ENCODE measurements around the gene C9orf152. TPM values are rescaled to one million over a fixed set of nuclear protein-coding genes. Genes with fewer than 3 reads are reported as not detected.
"Not testable (repeated sequence)": the region's sequence is repeated elsewhere in the genome, so short reads cannot be mapped to it uniquely, and the experiment has no call there.

C9orf152 gene
- total RNA-seq, 2 donors from 2014 or later: not detected

DNA sequence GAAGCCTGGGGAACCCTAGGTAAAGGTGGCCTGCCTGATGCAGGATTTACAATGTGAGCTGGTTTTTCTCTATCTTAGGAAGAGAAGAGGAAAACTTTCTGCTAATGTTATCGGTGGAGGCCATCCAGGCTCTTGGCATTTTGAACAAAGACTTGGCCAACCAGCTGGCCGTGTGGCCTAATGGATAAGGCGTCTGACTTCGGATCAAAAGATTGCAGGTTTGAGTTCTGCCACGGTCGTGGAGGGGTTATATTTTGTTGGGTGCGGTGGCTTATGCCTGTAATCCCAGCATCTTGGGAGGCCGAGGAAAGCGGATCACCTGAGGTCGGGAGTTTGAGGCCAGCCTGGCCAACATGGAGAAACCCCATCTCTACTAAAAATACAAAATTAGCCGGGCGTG lies 9.6 kb downstream of the C9orf152 start:
- no peak overlapping the region for H3K4me3 Mint-ChIP-seq
- no peaks in the 10 kb centered on the region for H3K9me3 Mint-ChIP-seq
- no peaks in the 10 kb centered on the region for H3K36me3 Mint-ChIP-seq (ENCODE audit: low read depth)
- no peak for ATAC-seq (replicated peaks)
- no peaks in the 10 kb centered on the region for H3K4me1 Mint-ChIP-seq
- no peak overlapping the region for H3K27ac Mint-ChIP-seq
- peaks cover 5% of the 10 kb centered on the region for H3K27me3 Mint-ChIP-seq

GRCh38 chr9:110197330-110198187 lies 10.4 kb downstream of the C9orf152 start:
- no peak overlapping the region for H3K4me3 Mint-ChIP-seq
- H3K4me1 Mint-ChIP-seq: no peaks in the 10 kb centered on the region
- H3K9me3 Mint-ChIP-seq: no peaks in the 10 kb centered on the region
- no peaks in the 10 kb centered on the region for H3K36me3 Mint-ChIP-seq (ENCODE audit: low read depth)
- ATAC-seq (replicated peaks): no peak
- H3K27ac Mint-ChIP-seq: no peak overlapping the region
- H3K27me3 Mint-ChIP-seq: peaks cover 11% of the 10 kb centered on the region

- H3K36me3 Mint-ChIP-seq (ENCODE audit: low read depth); H3K27ac Mint-ChIP-seq; H3K4me1 Mint-ChIP-seq; H3K9me3 Mint-ChIP-seq; H3K4me3 Mint-ChIP-seq; ATAC-seq (replicated peaks); H3K27me3 Mint-ChIP-seq: not testable (repeated sequence)
Observed at GRCh38 chr9:110196084-110196499, 11.9 kb downstream of the C9orf152 start.

GRCh38 chr9:110192531-110193261 lies 15.3 kb downstream of the C9orf152 start:
- no peaks in the 10 kb centered on the region for H3K4me1 Mint-ChIP-seq
- no peak for ATAC-seq (replicated peaks)
- H3K27ac Mint-ChIP-seq: no peak overlapping the region
- H3K4me3 Mint-ChIP-seq: no peak overlapping the region
- no peaks in the 10 kb centered on the region for H3K36me3 Mint-ChIP-seq (ENCODE audit: low read depth)
- peaks cover 7% of the 10 kb centered on the region for H3K27me3 Mint-ChIP-seq
- H3K9me3 Mint-ChIP-seq: no peaks in the 10 kb centered on the region

- ATAC-seq (replicated peaks): no peak
- Mint-ChIP-seq H3K4me3 (no peak overlapping the region), H3K9me3 (no peaks in the 10 kb centered on the region), H3K27ac (no peak overlapping the region), H3K27me3 (peaks cover 7% of the 10 kb centered on the region), H3K4me1 (no peaks in the 10 kb centered on the region), H3K36me3 (ENCODE audit: low read depth) (no peaks in the 10 kb centered on the region)
Observed at GRCh38 chr9:110191615-110192014, 16.3 kb downstream of the C9orf152 start.

DNA sequence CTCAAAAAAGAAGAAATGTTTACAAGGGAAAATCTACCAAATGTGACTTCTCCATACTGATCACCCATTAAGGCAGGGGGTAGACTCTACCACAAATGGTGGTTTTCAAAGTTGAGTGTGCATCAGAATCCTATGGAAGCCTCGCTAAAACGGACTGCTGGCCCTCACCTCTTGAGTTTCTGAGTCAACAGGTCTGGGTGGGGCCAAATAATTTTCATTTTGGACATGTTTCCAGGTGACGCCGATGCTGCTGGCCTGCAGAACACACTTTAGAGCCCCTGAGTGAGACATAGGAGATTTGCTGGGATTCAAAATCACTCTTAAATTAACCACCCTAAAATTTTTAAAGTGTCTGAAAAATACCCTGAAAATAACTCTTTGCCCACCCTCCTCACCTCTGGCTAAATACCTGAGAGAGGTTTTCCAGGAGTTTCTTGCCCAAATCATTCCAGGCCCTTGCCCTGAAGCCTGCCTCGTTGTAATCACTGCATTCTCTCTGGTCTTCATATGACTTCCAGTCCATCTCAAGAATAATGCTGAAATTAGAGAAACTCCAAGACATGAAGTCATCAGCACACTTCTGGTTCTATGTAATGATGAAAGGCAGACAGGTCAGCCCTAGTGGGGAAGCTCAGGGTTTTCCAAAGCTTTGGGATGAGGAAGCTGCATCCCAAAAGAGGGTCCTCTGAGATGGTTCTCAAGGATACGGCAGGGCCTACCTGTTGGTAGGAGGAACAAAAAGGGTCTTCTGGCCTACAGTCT lies 18.2 kb downstream of the C9orf152 start:
- Mint-ChIP-seq H3K9me3 (no peaks in the 10 kb centered on the region), H3K36me3 (ENCODE audit: low read depth) (no peaks in the 10 kb centered on the region), H3K4me1 (no peaks in the 10 kb centered on the region), H3K4me3 (no peak overlapping the region), H3K27me3 (peaks cover 7% of the 10 kb centered on the region), H3K27ac (no peak overlapping the region)
- no peak for ATAC-seq (replicated peaks)

DNA sequence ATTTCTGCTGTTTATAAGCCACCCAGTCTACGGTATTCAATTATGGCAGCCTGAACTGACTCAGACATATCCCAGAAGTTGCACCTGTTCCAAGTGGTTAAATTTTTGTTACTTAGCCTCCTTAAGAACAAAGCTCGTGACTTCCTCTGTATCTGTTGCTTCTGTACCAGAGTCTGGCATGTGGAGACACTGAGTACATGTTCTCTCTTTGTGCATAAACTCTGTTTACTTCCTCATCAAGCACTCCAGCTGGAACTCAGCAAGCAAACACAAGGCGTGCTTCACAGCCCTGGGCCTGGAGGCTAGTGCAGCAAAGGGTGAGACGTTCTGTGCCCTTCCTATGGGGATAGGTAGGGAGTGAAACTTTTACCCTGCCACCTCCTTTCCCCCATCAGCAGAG lies 19.0 kb downstream of the C9orf152 start:
- no peak for ATAC-seq (replicated peaks)
- H3K4me1 Mint-ChIP-seq: no peaks in the 10 kb centered on the region
- no peak overlapping the region for H3K27ac Mint-ChIP-seq
- peaks cover 7% of the 10 kb centered on the region for H3K27me3 Mint-ChIP-seq
- H3K36me3 Mint-ChIP-seq (ENCODE audit: low read depth): no peaks in the 10 kb centered on the region
- H3K9me3 Mint-ChIP-seq: no peaks in the 10 kb centered on the region
- no peak overlapping the region for H3K4me3 Mint-ChIP-seq

DNA sequence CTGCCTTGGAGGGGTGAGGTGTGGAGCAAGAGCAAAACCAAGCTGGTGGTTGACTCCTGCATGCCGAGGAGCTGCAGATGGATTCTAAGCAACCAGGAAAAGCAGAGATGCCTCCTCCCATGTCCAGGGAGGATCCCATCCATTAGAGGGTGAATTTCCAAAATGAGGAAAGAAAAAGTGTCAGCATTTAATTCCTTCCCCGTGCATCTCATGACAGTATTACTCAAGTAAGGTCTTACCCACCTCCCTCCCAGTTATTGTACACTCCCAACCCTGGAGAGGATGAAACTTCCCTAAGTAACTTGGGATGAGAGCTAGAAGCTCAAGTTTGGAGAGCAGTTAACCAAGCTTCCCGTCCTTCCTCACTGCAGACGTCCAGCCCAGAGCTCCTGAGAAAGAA lies 19.9 kb downstream of the C9orf152 start:
- no peak for ATAC-seq (replicated peaks)
- no peak overlapping the region for H3K4me3 Mint-ChIP-seq
- H3K27ac Mint-ChIP-seq: no peak overlapping the region
- no peaks in the 10 kb centered on the region for H3K36me3 Mint-ChIP-seq (ENCODE audit: low read depth)
- H3K9me3 Mint-ChIP-seq: no peaks in the 10 kb centered on the region
- no peaks in the 10 kb centered on the region for H3K4me1 Mint-ChIP-seq
- H3K27me3 Mint-ChIP-seq: peaks cover 7% of the 10 kb centered on the region

GRCh38 chr9:110187126-110187525 lies 20.8 kb downstream of the C9orf152 start:
- Mint-ChIP-seq H3K4me3 (no peak overlapping the region), H3K27me3 (no peaks in the 10 kb centered on the region), H3K27ac (no peak overlapping the region), H3K36me3 (ENCODE audit: low read depth) (no peaks in the 10 kb centered on the region), H3K9me3 (no peaks in the 10 kb centered on the region), H3K4me1 (no peaks in the 10 kb centered on the region)
- ATAC-seq (replicated peaks): no peak

GRCh38 chr9:110186254-110186653 lies 21.7 kb downstream of the C9orf152 start:
- H3K4me1 Mint-ChIP-seq: no peaks in the 10 kb centered on the region
- H3K4me3 Mint-ChIP-seq: no peak overlapping the region
- no peaks in the 10 kb centered on the region for H3K27me3 Mint-ChIP-seq
- no peaks in the 10 kb centered on the region for H3K9me3 Mint-ChIP-seq
- no peak overlapping the region for H3K27ac Mint-ChIP-seq
- H3K36me3 Mint-ChIP-seq (ENCODE audit: low read depth): no peaks in the 10 kb centered on the region
- ATAC-seq (replicated peaks): no peak

GRCh38 chr9:110185806-110186205 lies 22.2 kb downstream of the C9orf152 start:
- no peaks in the 10 kb centered on the region for H3K27me3 Mint-ChIP-seq
- no peaks in the 10 kb centered on the region for H3K4me1 Mint-ChIP-seq
- H3K36me3 Mint-ChIP-seq (ENCODE audit: low read depth): no peaks in the 10 kb centered on the region
- H3K27ac Mint-ChIP-seq: no peak overlapping the region
- ATAC-seq (replicated peaks): no peak
- H3K9me3 Mint-ChIP-seq: no peaks in the 10 kb centered on the region
- H3K4me3 Mint-ChIP-seq: no peak overlapping the region

GRCh38 chr9:110183208-110184145 lies 24.5 kb downstream of the C9orf152 start:
- H3K27ac Mint-ChIP-seq: no peak overlapping the region
- no peaks in the 10 kb centered on the region for H3K9me3 Mint-ChIP-seq
- no peaks in the 10 kb centered on the region for H3K36me3 Mint-ChIP-seq (ENCODE audit: low read depth)
- no peaks in the 10 kb centered on the region for H3K27me3 Mint-ChIP-seq
- peak; percentile 70 for ATAC-seq (replicated peaks)
- H3K4me1 Mint-ChIP-seq: no peaks in the 10 kb centered on the region
- H3K4me3 Mint-ChIP-seq: no peak overlapping the region

GRCh38 chr9:110180511-110181434 lies 27.2 kb downstream of the C9orf152 start:
- H3K9me3 Mint-ChIP-seq: no peaks in the 10 kb centered on the region
- peak overlapping the region; percentile 10 for H3K27ac Mint-ChIP-seq
- no peak overlapping the region for H3K4me3 Mint-ChIP-seq
- no peak for ATAC-seq (replicated peaks)
- no peaks in the 10 kb centered on the region for H3K27me3 Mint-ChIP-seq
- no peaks in the 10 kb centered on the region for H3K36me3 Mint-ChIP-seq (ENCODE audit: low read depth)
- no peaks in the 10 kb centered on the region for H3K4me1 Mint-ChIP-seq

Measured in activated T-helper 17 cell treated with anti-CD3 and anti-CD28 coated beads, Interleukin-2, amount 50 U/mL, for 72 hours (primary cell).